ENCODE results near the gene MRFAP1L1. TPM values are rescaled to one million over a fixed set of nuclear protein-coding genes. Genes with fewer than 3 reads are reported as not detected.

MRFAP1L1 gene
- total RNA-seq, 1 donor from 2014 or later = 52.5 TPM

DNA sequence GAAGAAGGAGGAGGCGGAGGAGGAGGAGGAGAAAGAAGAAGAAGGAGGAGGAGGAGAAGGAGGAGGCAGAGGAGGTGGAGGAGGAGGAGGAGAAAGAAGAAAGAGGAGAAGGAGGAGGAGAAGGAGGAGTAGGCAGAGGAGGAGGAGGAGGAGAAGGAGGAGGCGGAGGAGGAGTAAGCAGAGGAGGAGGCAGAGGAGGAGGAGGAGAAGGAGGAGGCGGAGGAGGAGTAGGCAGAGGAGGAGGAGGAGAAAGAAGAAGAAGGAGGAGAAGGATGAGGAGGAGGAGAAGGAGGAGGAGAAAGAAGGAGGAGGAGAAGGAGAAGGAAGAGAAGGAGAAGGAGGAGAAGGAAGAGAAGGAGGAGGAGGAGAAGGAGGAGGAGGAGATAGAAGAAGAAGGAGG lies 49.2 kb downstream of the MRFAP1L1 start:
- no peak for DNase-seq (ENCODE audit: low spot score)

- no peak for DNase-seq (ENCODE audit: low spot score)
Observed at GRCh38 chr4:6659897-6660296, 49.8 kb downstream of the MRFAP1L1 start.

- no peak for DNase-seq (ENCODE audit: low spot score)
Observed at GRCh38 chr4:6658597-6659075, 51.0 kb downstream of the MRFAP1L1 start.

DNA sequence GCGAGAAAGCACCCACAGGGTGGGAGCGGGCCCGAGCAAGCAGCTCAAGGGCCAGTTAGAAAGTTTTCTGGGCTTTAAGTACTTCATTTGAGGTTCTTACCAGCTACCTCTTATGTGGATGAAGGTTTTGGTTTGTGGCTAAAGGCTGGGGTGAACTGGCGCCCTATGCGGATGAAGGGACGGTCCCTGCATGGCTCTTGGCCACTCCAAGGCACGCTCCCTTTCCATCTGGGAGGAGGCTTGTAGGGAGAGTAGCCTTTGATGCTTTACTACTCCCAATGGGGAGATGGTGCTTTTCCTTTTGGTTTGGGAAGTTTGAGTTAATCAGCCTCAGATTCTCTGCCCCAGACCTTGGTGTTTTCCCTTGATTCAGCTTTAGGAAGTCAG lies 51.5 kb downstream of the MRFAP1L1 start:
- DNase-seq (ENCODE audit: low spot score) = no peak

Other genes with a start within 250 kb of the MRFAP1L1 start
- gene PPP2R2C, start 237.3 kb downstream of the MRFAP1L1 start, total RNA-seq = 2.8 TPM
- 37.3 TPM for gene MAN2B2, start 134.7 kb downstream of the MRFAP1L1 start, total RNA-seq
- gene MRFAP1, start 69.2 kb downstream of the MRFAP1L1 start, total RNA-seq = 196 TPM
- gene S100P, start 16.0 kb downstream of the MRFAP1L1 start, total RNA-seq = 2,292 TPM
- gene BLOC1S4, start 6.3 kb upstream of the MRFAP1L1 start, total RNA-seq = 14.6 TPM
- gene KIAA0232, start 72.9 kb upstream of the MRFAP1L1 start, total RNA-seq = 40.4 TPM
- 44.8 TPM for gene TBC1D14, start 200.0 kb upstream of the MRFAP1L1 start, total RNA-seq

Data from ureter (tissue), 1 donor.